Measurements from ENCODE around the gene HPRT1. TPM values are rescaled to one million over a fixed set of nuclear protein-coding genes. Genes with fewer than 3 reads are reported as not detected.

Gene HPRT1
- total RNA-seq, 1 donor = 10.0 TPM

DNA sequence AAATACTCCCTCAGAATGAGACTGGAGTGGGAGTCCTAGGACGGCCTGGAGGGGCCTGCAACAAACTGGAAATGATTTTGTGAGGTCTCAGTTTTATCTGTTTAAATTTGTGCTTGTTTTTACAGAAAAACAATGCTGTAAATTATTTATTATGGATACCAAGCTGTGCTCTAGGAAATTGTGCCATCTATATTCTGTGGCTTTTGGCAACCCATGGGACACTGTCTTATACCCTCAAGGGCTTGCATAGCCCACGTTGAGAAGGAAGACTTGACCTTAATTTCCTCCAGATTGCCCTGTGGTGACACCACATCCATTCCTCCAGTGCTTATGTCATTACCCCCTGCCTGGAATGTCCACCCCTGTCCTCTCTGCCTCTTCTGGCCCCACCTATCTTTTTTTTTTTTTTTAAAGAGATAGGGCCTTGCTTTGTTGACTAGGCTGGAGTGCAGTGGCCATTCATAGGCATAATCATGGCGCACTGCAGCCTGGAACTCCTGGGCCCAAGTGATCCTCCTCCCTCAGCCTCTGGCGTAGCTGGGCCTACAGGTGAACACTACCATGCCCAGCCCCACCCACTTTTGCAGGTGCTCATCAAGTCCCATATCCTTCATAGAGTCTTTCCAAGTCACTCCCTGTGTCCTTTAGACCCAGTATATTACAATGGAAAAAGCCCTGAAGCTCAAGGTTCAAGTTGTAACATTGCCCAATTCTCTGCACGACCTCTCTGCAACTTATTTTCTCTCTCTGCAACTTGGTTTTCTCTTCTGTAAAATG, 77.4 kb downstream of the HPRT1 start:
- TF ChIP-seq, protein P1, sequence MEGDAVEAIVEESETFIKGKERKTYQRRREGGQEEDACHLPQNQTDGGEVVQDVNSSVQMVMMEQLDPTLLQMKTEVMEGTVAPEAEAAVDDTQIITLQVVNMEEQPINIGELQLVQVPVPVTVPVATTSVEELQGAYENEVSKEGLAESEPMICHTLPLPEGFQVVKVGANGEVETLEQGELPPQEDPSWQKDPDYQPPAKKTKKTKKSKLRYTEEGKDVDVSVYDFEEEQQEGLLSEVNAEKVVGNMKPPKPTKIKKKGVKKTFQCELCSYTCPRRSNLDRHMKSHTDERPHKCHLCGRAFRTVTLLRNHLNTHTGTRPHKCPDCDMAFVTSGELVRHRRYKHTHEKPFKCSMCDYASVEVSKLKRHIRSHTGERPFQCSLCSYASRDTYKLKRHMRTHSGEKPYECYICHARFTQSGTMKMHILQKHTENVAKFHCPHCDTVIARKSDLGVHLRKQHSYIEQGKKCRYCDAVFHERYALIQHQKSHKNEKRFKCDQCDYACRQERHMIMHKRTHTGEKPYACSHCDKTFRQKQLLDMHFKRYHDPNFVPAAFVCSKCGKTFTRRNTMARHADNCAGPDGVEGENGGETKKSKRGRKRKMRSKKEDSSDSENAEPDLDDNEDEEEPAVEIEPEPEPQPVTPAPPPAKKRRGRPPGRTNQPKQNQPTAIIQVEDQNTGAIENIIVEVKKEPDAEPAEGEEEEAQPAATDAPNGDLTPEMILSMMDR (IDR thresholded peaks at IDR 0.05; ENCODE audit: insufficient read depth, low read length) = no peak
- no peak overlapping the region for H3K4me3 ChIP-seq (ENCODE audit: low read depth, low read length)
- DNase-seq (ENCODE audit: low read depth) = peak; percentile 63

DNA sequence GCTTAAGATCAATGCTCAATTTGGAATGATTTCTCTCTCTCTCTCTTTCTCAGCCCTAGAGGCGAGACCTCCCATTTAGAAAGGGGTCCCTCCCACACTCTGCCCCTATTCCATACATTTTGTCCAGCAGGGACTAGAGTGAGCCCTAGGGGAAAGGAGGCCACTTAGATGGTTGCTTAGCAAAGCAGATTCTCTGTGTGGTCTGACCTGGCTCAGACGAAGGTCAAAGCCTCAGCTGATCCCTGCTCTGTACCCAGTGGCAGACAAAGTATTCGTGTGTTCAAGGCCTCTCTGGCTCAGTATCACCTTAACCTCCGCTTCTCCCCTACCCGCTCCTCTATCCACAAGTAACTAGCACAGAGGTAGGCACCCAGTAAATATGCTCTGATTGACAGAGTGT, 78.4 kb downstream of the HPRT1 start:
- TF ChIP-seq, protein P1 (IDR thresholded peaks at IDR 0.05; ENCODE audit: insufficient read depth, low read length) = no peak
- no peak for DNase-seq (ENCODE audit: low read depth)
- no peak overlapping the region for H3K4me3 ChIP-seq (ENCODE audit: low read depth, low read length)

DNA sequence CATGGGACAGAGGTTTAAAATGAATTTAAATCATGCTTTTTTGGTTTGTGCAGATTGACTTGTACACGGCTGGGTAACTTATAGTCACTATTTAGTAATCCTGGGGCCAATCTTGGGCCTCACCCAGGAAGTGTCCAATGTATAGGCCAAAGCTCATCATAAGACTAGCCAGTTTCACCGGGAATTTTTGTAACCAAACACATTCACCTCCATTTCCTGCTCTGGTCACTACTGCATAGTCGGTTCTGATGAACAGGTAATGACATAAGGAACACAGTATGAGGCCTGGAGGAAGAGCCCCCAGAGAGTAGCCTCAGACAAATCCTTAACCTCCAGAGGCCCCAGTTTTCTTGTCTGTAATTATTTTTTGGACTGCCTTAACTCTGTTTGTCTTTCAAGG, 81.9 kb downstream of the HPRT1 start:
- TF ChIP-seq, protein P1 (IDR thresholded peaks at IDR 0.05; ENCODE audit: insufficient read depth, low read length) = no peak
- DNase-seq (ENCODE audit: low read depth) = no peak
- no peak overlapping the region for H3K4me3 ChIP-seq (ENCODE audit: low read depth, low read length)

DNA sequence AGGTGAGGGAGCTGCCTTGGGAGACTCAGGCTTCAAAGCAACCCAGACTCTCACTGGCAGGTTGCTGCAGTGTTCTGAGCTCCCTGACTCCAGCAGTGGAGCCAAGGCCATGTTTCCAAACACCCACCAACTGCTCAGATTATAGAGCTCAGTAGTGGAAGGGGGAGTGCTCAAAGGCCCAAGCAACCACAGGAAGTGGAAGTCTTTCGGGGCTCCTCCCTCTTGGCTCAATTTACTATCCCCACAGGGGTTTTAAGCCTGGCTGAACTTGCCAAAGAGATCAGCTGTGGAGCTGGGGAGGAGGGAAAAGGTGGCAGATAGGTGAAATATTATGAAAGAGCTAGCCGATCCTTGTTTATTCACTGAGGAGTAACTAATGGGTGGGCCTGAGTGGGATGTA, 82.5 kb downstream of the HPRT1 start:
- TF ChIP-seq, protein P1 (IDR thresholded peaks at IDR 0.05; ENCODE audit: insufficient read depth, low read length) = no peak
- H3K4me3 ChIP-seq (ENCODE audit: low read depth, low read length) = no peak overlapping the region
- DNase-seq (ENCODE audit: low read depth) = peak; percentile 61

DNA sequence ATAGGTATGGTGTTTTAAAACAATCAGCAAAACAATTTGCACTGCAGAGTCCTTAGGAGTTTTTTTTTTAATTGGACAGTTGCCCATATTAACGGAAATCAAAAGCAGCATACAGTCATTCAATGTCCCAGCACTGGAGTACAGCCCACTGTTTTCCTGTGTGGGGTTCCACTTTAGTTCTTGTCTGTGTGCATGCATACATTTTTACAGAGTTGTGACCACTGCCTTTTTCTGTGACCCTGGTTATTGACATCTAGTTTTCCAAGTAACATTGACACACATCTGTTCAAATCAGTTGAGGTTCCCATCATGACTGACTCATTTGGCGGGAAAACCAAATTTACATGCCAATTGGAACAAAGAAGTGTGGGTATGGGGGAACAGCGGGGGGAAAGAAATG, 83.3 kb downstream of the HPRT1 start:
- TF ChIP-seq, protein P1 (IDR thresholded peaks at IDR 0.05; ENCODE audit: insufficient read depth, low read length) = no peak
- DNase-seq (ENCODE audit: low read depth) = no peak
- H3K4me3 ChIP-seq (ENCODE audit: low read depth, low read length) = no peak overlapping the region

DNA sequence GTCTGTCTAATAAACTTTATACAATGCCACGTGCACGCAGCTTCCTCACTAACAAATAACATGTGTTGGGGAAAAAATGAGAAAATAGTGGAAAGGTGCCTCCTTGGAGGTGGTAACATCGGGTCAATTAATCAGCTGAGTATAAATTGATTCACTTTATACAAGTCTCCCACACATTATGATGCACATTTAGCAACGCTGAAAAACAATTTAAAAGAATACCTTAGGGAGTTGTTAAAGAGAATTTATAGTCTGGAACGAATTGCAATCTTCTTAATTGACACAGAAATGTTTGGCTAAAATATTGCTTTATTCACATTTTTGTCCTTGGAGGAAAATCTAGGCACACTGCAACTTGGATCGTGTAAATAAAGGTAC, 84.2 kb downstream of the HPRT1 start:
- TF ChIP-seq, protein P1 (IDR thresholded peaks at IDR 0.05; ENCODE audit: insufficient read depth, low read length) = no peak
- no peak for DNase-seq (ENCODE audit: low read depth)
- no peak overlapping the region for H3K4me3 ChIP-seq (ENCODE audit: low read depth, low read length)

All from fibroblast of the aortic adventitia (primary cell).